Vagina (tissue), 2 donors: Measurements from ENCODE around the gene ASIC1.

Source experiments
- POLR2A ChIP-seq, 2 donors: fragments of 450-650 bp; IDR thresholded peaks; one replicate each; pipeline ENCODE4 v1.6.1; 2017; ENCODE audit warnings: antibody characterized with exemption in 2 of 2, mild to moderate bottlenecking in 2 of 2, moderate library complexity in 2 of 2
- POLR2AphosphoS5 ChIP-seq, 2 donors: sonication (generic); formaldehyde crosslinking; IDR thresholded peaks; one replicate each; pipeline ENCODE4 v1.9.0; 2017; ENCODE audit warnings: antibody characterized with exemption in 2 of 2, mild to moderate bottlenecking in 2 of 2, low read depth in 1 of 2; ENCODE audit not compliant: insufficient read depth in 1 of 2
- TF ChIP-seq, protein P1 (sequence below), 3 experiments: fragments of 450-650 bp in 2 of 3; fragments of 200-600 bp in 1 of 3; sonication (generic) in 1 of 3; IDR thresholded peaks; one replicate each; pipeline ENCODE4 v1.5.1; 2017 to 2019; ENCODE audit warnings: antibody characterized with exemption in 3 of 3, mild to moderate bottlenecking in 2 of 3, moderate library complexity in 2 of 3

DNA sequence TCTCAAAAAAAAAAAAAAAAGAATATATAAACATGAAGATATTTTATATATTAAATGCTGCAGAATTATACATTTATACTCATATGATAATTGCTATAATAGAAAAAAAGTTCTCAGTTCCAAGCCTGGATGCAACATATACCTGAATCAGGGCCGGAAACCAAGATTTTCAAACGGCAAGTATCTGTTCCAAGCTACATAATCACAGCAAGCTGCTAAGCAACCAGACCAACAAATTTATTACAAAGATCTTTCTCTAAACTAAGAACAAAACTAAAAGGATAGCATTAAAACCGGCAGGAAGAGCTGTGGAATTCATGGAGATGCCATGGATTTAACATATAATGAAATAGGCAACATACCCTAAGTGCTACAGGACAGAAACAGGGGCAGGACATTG, 39.2 kb upstream of the ASIC1 start:
- TF ChIP-seq, protein P1, sequence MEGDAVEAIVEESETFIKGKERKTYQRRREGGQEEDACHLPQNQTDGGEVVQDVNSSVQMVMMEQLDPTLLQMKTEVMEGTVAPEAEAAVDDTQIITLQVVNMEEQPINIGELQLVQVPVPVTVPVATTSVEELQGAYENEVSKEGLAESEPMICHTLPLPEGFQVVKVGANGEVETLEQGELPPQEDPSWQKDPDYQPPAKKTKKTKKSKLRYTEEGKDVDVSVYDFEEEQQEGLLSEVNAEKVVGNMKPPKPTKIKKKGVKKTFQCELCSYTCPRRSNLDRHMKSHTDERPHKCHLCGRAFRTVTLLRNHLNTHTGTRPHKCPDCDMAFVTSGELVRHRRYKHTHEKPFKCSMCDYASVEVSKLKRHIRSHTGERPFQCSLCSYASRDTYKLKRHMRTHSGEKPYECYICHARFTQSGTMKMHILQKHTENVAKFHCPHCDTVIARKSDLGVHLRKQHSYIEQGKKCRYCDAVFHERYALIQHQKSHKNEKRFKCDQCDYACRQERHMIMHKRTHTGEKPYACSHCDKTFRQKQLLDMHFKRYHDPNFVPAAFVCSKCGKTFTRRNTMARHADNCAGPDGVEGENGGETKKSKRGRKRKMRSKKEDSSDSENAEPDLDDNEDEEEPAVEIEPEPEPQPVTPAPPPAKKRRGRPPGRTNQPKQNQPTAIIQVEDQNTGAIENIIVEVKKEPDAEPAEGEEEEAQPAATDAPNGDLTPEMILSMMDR (IDR thresholded peaks at IDR 0.05) = no peak
- TF ChIP-seq POLR2AphosphoS5 (IDR thresholded peaks at IDR 0.05; ENCODE audit: insufficient read depth in 1 of 2, low read depth in 1 of 2) (no peak), POLR2A (IDR thresholded peaks at IDR 0.05) (no peak)
